HepG2 (cell line): Measurements from ENCODE around the gene PRKCG. TPM values are rescaled to one million over a fixed set of nuclear protein-coding genes. Genes with fewer than 3 reads are reported as not detected.
A peak's percentile ranks its signal among the peaks of the same experiment; 100 is the strongest.

Source experiments
- BHLHE40 ChIP-seq: IDR thresholded peaks from 2 replicates; pipeline ENCODE4 v1.6.1; 2011; ENCODE audit warnings: low read length, improper control_type of control experiment
- DRAP1 ChIP-seq: IDR thresholded peaks from 2 replicates; pipeline ENCODE4 v1.6.1; 2016; ENCODE audit warnings: missing genetic modification reagents, missing compliant biosample characterization
- GABPB1 ChIP-seq: IDR thresholded peaks from 2 replicates; pipeline ENCODE4 v1.6.1; 2016; ENCODE audit warnings: mild to moderate bottlenecking, missing genetic modification reagents, moderate library complexity, missing compliant biosample characterization
- GTF2F1 ChIP-seq: fragments of 150-350 bp; IDR thresholded peaks from 2 replicates; pipeline ENCODE4 v1.6.1; 2014; ENCODE audit warnings: low read length
- IRF1 ChIP-seq: sonication (generic); formaldehyde crosslinking; IDR thresholded peaks from 2 replicates; pipeline ENCODE4 v1.4.0; 2020; ENCODE audit warnings: low read depth, mild to moderate bottlenecking, missing genetic modification reagents
- KLF12 ChIP-seq: sonication (generic); formaldehyde crosslinking; IDR thresholded peaks from 2 replicates; pipeline ENCODE4 v1.4.0; 2020; ENCODE audit warnings: missing genetic modification reagents, borderline replicate concordance
- MEF2D ChIP-seq: sonication (generic); formaldehyde crosslinking; IDR thresholded peaks from 2 replicates; pipeline ENCODE4 v1.5.1; 2020; ENCODE audit warnings: mild to moderate bottlenecking, missing genetic modification reagents
- MLLT10 ChIP-seq: sonication (generic); formaldehyde crosslinking; IDR thresholded peaks from 2 replicates; pipeline ENCODE4 v1.4.0; 2020; ENCODE audit warnings: missing genetic modification reagents
- NFYC ChIP-seq: IDR thresholded peaks from 2 replicates; pipeline ENCODE4 v1.6.1; 2016; ENCODE audit warnings: missing genetic modification reagents, missing compliant biosample characterization
- NR1H2 ChIP-seq: sonication (generic); formaldehyde crosslinking; IDR thresholded peaks from 2 replicates; pipeline ENCODE4 v1.8.1; 2022; ENCODE audit warnings: low read depth, missing genetic modification reagents, borderline replicate concordance
- ONECUT2 ChIP-seq: sonication (generic); formaldehyde crosslinking; IDR thresholded peaks from 2 replicates; pipeline ENCODE4 v1.4.0; 2020; ENCODE audit warnings: missing genetic modification reagents
- PRPF4 ChIP-seq: fragments of 200-400 bp; formaldehyde crosslinking; IDR thresholded peaks from 2 replicates; pipeline ENCODE4 v1.6.1; 2016; ENCODE audit warnings: low read length, low read depth; ENCODE audit not compliant: poor library complexity, severe bottlenecking
- TBX2 ChIP-seq: sonication (generic); formaldehyde crosslinking; IDR thresholded peaks from 2 replicates; pipeline ENCODE4 v1.5.0; 2020; ENCODE audit warnings: missing genetic modification reagents, mild to moderate bottlenecking, borderline replicate concordance
- ZEB1 ChIP-seq: IDR thresholded peaks from 2 replicates; pipeline ENCODE4 v1.6.1; 2012; ENCODE audit warnings: mild to moderate bottlenecking, low read depth, inconsistent platforms; ENCODE audit not compliant: insufficient replicate concordance
- ZFP91 ChIP-seq: sonication (generic); formaldehyde crosslinking; IDR thresholded peaks from 2 replicates; pipeline ENCODE4 v1.9.0; 2022; ENCODE audit warnings: missing genetic modification reagents, mild to moderate bottlenecking, borderline replicate concordance
- ZFY ChIP-seq: sonication (generic); formaldehyde crosslinking; IDR thresholded peaks from 2 replicates; pipeline ENCODE4 v1.4.0; 2020; ENCODE audit warnings: missing genetic modification reagents
- ZMAT3 ChIP-seq: sonication (generic); formaldehyde crosslinking; conservative IDR thresholded peaks from 2 replicates; pipeline ENCODE4 v1.7.0; 2021; ENCODE audit warnings: missing genetic modification reagents
- ZMYM4 ChIP-seq: sonication (generic); formaldehyde crosslinking; IDR thresholded peaks from 2 replicates; pipeline ENCODE4 v1.8.1; 2023; ENCODE audit warnings: mild to moderate bottlenecking, missing genetic modification reagents
- ZNF18 ChIP-seq: sonication (generic); formaldehyde crosslinking; IDR thresholded peaks from 2 replicates; pipeline ENCODE4 v1.8.0; 2022; ENCODE audit warnings: mild to moderate bottlenecking, missing genetic modification reagents; ENCODE audit not compliant: insufficient replicate concordance
- ZNF264 ChIP-seq: sonication (generic); formaldehyde crosslinking; IDR thresholded peaks from 2 replicates; pipeline ENCODE4 v1.4.0; 2020; ENCODE audit warnings: missing genetic modification reagents
- ZNF446 ChIP-seq: sonication (generic); formaldehyde crosslinking; IDR thresholded peaks from 2 replicates; pipeline ENCODE4 v1.5.0; 2020; ENCODE audit warnings: mild to moderate bottlenecking, missing genetic modification reagents
- ZNF703 ChIP-seq: sonication (generic); formaldehyde crosslinking; IDR thresholded peaks from 2 replicates; pipeline ENCODE4 v1.5.1; 2020; ENCODE audit warnings: missing genetic modification reagents, mild to moderate bottlenecking, moderate library complexity, borderline replicate concordance
- ZNF773 ChIP-seq: sonication (generic); formaldehyde crosslinking; IDR thresholded peaks from 2 replicates; pipeline ENCODE4 v1.4.0; 2020; ENCODE audit warnings: missing genetic modification reagents, borderline replicate concordance
- ZNF891 ChIP-seq: sonication (generic); formaldehyde crosslinking; IDR thresholded peaks from 2 replicates; pipeline ENCODE4 v1.5.0; 2020; ENCODE audit warnings: mild to moderate bottlenecking, missing genetic modification reagents
- polyA plus RNA-seq, 8 experiments: library from polyadenylated mRNA; depleted of rRNA in 3 of 8; stranded (reverse) in 7 of 8; unstranded in 1 of 8; fragments of >200 nt; fragmentation: Illumina TruSeq in 4 of 8; extraction: Trizol in 4 of 8; gene quantifications; 2 replicates each; pipeline versions ENCODE4 v1.2.1 to v1.2.3, GENCODE V29; 2011 to 2016; ENCODE audit warnings: low read depth in 4 of 8, missing spikeins in 1 of 8, mixed read lengths in 1 of 8; ENCODE audit not compliant: insufficient read depth in 1 of 8
- total RNA-seq, 5 experiments: library from RNA; depleted of rRNA; stranded (reverse); fragments of >200 nt; fragmentation: Illumina TruSeq; extraction: Trizol; gene quantifications; 2 replicates each; pipeline ENCODE4 v1.2.3, GENCODE V29; 2016; ENCODE audit warnings: low read depth in 1 of 5

The PRKCG gene
- total and polyA plus RNA-seq, 2 of the 13 experiments (the other 11 are each of a cell fraction or from before 2014, with no cell fraction given), result 0.02 to 0.03 TPM

- TF ChIP-seq ZFP91 (CRISPR knock-in tag) (peak; percentile 76; the same call in 1 of the 2 replicates), PRPF4 (no peak), ONECUT2 (CRISPR knock-in tag) (no peak), TBX2 (CRISPR knock-in tag) (peak; percentile 29; the same call in 1 of the 2 replicates), ZNF703 (CRISPR knock-in tag) (no peak), ZNF264 (no peak), GABPB1 (peak; percentile 75; the same call in 1 of the 2 replicates), ZMYM4 (CRISPR knock-in tag) (no peak), NR1H2 (CRISPR knock-in tag) (no peak), MLLT10 (no peak), ZEB1 (no peak), NFYC (CRISPR knock-in tag) (no peak), ZMAT3 (CRISPR knock-in tag) (peak; percentile 26; the same call in 1 of the 2 replicates), ZNF446 (no peak), ZNF773 (CRISPR knock-in tag) (0 out of 2 replicates have a peak, but pooled peaks have one; percentile 17), DRAP1 (no peak), BHLHE40 (no peak), ZFY (peak; percentile 63), GTF2F1 (no peak), KLF12 (peak; percentile 51; the same call in 1 of the 2 replicates), ZNF891 (0 out of 2 replicates have a peak, but pooled peaks have one; percentile 33), ZNF18 (CRISPR knock-in tag) (no peak), IRF1 (CRISPR knock-in tag) (0 out of 2 replicates have a peak, but pooled peaks have one; percentile 34), MEF2D (no peak)
These were observed 12.8 kb upstream of the PRKCG start (continued) for GRCh38 chr19:53868892-53869804.
